Stimulated activated CD8-positive, alpha-beta memory T cell treated with anti-CD3 and anti-CD28 coated beads, Interleukin-12 subunit alpha, Interleukin-12 subunit beta, amount 100 ng/mL, for 24 hours (primary cell): ENCODE results near the gene UNC80.

Experiments used
- DNase-seq: peaks from one replicate; pipeline ENCODE4 v3.0.0-alpha.2; 2020; ENCODE audit errors: extremely low read depth

Gene UNC80

GRCh38 chr2:209809256-209809655 lies 37.6 kb downstream of the UNC80 start:
- DNase-seq = no peak

DNA sequence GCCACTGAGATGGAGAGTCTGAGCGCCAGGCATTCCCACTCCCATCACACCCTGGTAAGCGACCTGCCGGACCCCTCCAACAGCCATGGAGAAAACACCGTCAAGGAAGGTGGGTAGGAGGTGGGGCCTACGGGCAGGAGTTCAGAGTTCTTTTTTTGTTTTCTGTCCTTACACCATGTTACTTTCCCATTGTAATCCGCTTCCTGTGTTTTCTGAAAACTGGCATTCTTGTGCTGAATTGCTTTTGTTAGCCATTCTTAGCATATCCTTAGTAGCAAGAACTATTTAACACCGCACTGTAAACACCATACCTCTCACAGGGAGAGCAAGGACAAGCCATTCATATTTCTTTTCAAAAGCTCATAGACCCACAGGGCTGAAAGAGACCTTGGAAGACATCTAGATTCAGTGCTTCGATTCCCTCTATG lies 46.2 kb downstream of the UNC80 start:
- no peak for DNase-seq

GRCh38 chr2:209818939-209819338 lies 47.3 kb downstream of the UNC80 start:
- DNase-seq = no peak

GRCh38 chr2:209821806-209822205 lies 50.2 kb downstream of the UNC80 start:
- no peak for DNase-seq

DNA sequence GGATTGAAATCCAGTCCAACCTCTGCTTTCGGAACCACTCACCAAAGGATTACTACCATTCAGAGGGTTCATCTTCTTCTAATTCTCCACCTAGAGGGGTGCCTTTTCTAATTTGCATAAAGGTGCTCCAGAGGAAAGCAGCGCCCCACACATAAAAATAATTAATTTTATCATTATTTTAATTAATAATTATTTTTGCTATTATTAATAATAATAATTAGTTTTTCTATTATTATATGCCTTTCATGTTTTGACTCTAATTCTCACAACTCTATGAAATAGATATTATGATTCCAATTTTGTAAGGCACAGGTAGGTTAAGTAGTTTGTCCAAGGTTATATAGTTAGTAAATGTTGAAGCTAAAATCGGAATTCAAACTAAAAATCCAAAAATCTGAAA lies 51.9 kb downstream of the UNC80 start:
- DNase-seq = no peak

- no peak for DNase-seq
Measured at GRCh38 chr2:209824391-209824790, 52.8 kb downstream of the UNC80 start.

- DNase-seq = no peak
Measured at GRCh38 chr2:209830722-209831465, 59.3 kb downstream of the UNC80 start.

- DNase-seq = no peak
Measured at GRCh38 chr2:209834767-209835166, 63.1 kb downstream of the UNC80 start.

GRCh38 chr2:209840434-209840833 lies 68.8 kb downstream of the UNC80 start:
- DNase-seq = no peak

GRCh38 chr2:209845666-209846065 lies 74.0 kb downstream of the UNC80 start:
- DNase-seq = no peak

GRCh38 chr2:209864716-209865295 lies 93.2 kb downstream of the UNC80 start:
- DNase-seq = no peak

GRCh38 chr2:209868271-209868994 lies 96.8 kb downstream of the UNC80 start:
- DNase-seq = no peak

GRCh38 chr2:209870067-209870466 lies 98.4 kb downstream of the UNC80 start:
- DNase-seq = no peak

- DNase-seq = no peak
Measured at GRCh38 chr2:209872675-209873074, 101.0 kb downstream of the UNC80 start.

DNA sequence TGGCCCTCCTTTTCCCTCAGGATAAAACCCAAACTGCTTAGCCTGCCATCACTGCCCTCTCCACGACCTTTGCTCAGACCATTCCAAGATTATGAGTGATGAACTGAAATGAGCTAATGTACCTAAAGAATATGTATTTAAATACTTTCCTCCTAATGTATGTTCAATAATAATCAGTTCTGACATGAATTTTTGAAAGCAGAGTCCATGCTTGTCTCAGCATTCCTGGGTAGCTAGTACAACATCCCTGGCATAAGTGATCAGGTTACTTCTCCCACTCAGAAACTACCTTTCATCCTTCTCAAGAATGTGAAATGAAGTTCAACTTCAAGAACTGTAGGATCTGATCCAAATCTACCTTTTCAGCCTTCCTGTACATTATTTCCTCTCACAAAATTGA lies 103.6 kb downstream of the UNC80 start:
- DNase-seq = no peak

DNA sequence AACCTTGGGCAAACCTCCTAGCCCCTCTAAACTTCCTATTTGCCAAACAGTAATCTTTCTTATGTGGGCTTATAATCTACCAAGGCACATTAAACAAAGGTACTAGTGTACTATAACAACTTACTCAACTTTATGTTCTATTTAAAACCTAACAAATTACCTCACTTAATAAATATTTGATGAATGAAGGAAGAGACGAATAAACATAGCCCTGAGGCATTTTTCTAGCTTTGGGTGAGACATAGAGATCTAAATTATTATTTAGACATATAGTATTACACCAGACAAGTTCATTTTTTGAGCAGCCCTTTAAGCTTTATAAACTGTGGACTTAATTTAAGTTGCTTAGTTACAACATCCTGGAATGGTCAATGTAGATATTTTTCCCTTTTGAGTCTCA lies 104.6 kb downstream of the UNC80 start:
- DNase-seq = no peak

GRCh38 chr2:209878701-209879100 lies 107.1 kb downstream of the UNC80 start:
- DNase-seq = no peak

DNA sequence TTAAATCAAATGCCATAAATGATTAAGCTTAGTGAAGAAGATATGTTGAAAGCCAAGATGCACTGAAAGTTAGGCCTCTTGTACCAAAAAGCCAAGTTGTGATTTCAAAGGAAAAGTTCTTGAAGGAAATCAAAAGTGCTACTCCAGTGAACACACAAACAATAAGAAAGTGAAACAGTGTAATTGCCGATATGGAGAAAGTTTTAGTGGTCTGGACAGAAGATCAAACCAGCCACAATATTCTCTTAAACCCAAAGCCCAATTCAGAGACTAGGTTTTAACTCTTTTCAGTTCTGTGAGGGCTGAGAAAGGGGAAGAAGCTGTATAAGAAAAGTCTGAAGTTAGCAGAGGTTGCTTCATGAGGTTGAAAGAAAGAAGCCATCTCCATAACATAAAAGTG lies 129.0 kb downstream of the UNC80 start:
- DNase-seq = no peak

- DNase-seq = no peak
Measured at GRCh38 chr2:209901172-209901571, 129.5 kb downstream of the UNC80 start.

DNA sequence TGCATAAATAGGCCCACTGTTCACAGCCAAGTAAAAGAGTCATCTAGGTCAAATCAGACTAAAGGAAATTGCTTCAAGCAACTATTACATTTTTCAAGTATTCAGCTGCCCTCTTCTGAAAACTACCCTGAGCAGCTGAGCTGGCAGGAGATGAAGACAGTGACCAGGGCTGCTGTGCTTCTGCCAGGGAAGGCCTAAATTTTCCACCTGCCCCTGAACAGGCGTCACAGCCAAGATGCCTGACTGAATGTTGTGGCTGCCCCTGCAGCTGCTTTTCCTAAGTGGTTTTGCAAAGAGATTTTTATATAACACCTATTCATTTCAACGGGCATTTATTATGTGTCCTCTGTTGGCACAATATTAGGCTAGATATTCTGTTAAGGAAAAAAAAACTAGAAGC lies 134.1 kb downstream of the UNC80 start:
- DNase-seq = no peak

- no peak for DNase-seq
Measured at GRCh38 chr2:209907746-209908145, 136.1 kb downstream of the UNC80 start.

DNA sequence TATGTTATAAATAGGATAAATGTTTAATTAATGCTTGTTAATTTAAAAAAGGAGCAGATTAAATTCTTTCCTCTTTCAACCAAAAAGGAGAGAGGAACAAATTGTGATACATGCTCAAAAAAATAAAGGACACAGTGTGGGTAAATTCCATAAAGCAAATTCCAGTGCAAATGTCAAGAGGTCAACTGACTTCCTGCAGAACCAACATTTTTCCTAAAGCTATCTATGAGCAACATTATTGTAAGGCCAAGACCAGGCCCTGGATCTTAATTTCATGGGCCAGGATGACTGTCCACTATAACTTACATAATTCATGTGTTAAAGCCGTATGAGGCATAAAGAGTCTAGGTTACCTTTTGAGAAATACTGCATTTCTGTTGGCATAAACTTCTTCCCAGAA lies 136.9 kb downstream of the UNC80 start:
- no peak for DNase-seq

DNA sequence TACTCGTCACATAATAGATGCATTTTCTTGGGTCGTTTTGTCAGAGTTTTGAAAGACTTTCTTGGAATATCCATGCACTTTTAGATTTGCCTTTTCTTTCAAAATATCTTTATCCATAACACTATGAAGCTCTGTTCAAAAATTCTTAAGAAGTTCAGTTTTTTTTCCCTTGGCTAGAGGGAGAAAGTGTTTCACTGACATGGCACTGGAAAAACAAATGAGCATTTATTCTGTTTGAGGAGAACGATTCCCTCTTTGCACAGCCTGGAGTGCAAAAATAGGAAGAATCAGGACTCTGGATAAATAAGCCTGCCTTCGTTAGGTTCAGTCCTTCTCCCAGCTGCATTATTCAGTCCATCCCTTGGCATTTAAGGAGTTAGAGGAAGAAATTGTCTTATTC lies 139.9 kb downstream of the UNC80 start:
- DNase-seq = no peak
